Measurements from ENCODE around the gene NFAM1. TPM values are rescaled to one million over a fixed set of nuclear protein-coding genes. Genes with fewer than 3 reads are reported as not detected.

The NFAM1 gene
- total RNA-seq, 1 donor from 2014 or later, result 0.62 TPM

GRCh38 chr22:42383287-42383686 lies 48.9 kb downstream of the NFAM1 start:
- no peak for DNase-seq

GRCh38 chr22:42380769-42381551 lies 51.2 kb downstream of the NFAM1 start:
- no peak for DNase-seq

- DNase-seq, result no peak
These were observed 52.2 kb downstream of the NFAM1 start for GRCh38 chr22:42379966-42380537.

GRCh38 chr22:42376711-42377554 lies 55.3 kb downstream of the NFAM1 start:
- DNase-seq, result no peak

GRCh38 chr22:42375982-42376381 lies 56.2 kb downstream of the NFAM1 start:
- no peak for DNase-seq

- DNase-seq, result no peak
These were observed 59.2 kb downstream of the NFAM1 start for GRCh38 chr22:42372976-42373375.

- no peak for DNase-seq
These were observed 60.7 kb downstream of the NFAM1 start for GRCh38 chr22:42371501-42371900.

- no peak for DNase-seq
These were observed 61.1 kb downstream of the NFAM1 start for GRCh38 chr22:42371099-42371498.

GRCh38 chr22:42369250-42370041 lies 62.8 kb downstream of the NFAM1 start:
- DNase-seq, result peak; percentile 93

- DNase-seq, result no peak
These were observed 63.6 kb downstream of the NFAM1 start for GRCh38 chr22:42368379-42369249.

- no peak for DNase-seq
These were observed 64.2 kb downstream of the NFAM1 start for GRCh38 chr22:42367980-42368378.

GRCh38 chr22:42366806-42367581 lies 65.2 kb downstream of the NFAM1 start:
- no peak for DNase-seq

GRCh38 chr22:42365942-42366695 lies 66.1 kb downstream of the NFAM1 start:
- DNase-seq, result no peak

GRCh38 chr22:42365111-42365865 lies 66.9 kb downstream of the NFAM1 start:
- no peak for DNase-seq

- DNase-seq, result no peak
These were observed 67.5 kb downstream of the NFAM1 start for GRCh38 chr22:42364604-42365110.

- no peak for DNase-seq
These were observed 68.3 kb downstream of the NFAM1 start for GRCh38 chr22:42363892-42364291.

GRCh38 chr22:42361523-42361922 lies 70.7 kb downstream of the NFAM1 start:
- DNase-seq, result no peak

GRCh38 chr22:42360348-42360747 lies 71.9 kb downstream of the NFAM1 start:
- no peak for DNase-seq

Data from occipital lobe (tissue), 2 donors.